ENCODE measurements around the gene PNPLA2.

PNPLA2 gene

DNA sequence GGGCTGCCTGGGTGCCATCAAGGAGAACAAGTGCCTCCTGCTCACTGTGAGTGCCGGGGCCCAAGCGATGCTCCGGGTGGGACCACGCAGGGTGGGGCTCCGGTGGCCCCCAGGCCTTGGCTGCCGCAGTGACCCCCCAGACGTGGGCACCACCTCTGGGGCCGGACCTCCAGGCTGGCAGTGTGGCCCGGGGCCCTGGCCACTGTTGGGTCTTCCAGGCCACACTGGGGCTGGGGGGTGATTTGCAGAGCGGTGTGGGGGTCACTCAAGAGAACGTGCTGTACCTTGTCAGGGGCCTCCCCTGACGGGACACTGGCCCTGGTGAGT lies 43.9 kb downstream of the PNPLA2 start:
- no peak for DNase-seq

DNA sequence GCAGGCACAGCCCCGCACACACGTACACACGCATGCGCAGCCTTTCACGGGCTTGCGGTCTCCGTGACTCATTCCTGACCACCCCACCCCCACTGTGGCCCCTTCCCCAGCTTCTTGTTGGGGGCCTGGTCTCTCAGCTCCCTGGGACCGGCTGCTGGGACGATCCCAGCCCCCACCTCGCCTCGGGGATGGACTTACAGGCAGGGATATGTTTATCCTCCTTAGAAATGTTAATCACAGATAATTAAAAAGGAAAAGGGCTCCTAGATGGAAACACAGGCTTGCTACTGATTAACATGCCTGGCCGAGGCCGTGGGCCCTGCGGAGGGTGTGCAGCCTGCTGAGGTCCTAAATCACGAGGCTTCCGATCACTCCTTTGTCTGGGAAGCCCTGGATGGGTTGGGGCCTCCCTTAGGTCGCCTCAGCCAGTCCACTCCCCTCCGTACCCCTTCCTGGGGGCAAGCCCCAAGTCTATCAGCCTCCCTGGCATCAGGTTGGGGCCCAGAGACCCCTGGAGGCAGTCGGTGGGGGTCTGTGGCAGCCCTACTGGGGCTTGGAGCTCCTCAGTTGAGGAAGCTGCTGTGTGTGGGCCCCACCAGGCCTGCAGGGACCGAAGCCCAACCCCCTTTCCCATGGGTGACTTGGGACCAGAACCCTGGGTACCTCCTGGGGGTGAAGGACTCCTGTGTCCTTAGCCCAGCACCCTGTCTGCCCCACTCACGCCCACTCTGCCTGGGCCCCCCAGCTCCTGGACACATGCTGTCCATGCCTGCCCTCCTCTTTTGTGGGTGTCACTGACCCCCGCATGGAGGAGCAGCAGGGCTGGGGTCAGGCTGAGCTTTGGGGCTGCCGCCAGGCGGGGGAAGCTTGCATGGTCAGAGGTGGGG lies 44.6 kb downstream of the PNPLA2 start:
- no peak for DNase-seq

DNA sequence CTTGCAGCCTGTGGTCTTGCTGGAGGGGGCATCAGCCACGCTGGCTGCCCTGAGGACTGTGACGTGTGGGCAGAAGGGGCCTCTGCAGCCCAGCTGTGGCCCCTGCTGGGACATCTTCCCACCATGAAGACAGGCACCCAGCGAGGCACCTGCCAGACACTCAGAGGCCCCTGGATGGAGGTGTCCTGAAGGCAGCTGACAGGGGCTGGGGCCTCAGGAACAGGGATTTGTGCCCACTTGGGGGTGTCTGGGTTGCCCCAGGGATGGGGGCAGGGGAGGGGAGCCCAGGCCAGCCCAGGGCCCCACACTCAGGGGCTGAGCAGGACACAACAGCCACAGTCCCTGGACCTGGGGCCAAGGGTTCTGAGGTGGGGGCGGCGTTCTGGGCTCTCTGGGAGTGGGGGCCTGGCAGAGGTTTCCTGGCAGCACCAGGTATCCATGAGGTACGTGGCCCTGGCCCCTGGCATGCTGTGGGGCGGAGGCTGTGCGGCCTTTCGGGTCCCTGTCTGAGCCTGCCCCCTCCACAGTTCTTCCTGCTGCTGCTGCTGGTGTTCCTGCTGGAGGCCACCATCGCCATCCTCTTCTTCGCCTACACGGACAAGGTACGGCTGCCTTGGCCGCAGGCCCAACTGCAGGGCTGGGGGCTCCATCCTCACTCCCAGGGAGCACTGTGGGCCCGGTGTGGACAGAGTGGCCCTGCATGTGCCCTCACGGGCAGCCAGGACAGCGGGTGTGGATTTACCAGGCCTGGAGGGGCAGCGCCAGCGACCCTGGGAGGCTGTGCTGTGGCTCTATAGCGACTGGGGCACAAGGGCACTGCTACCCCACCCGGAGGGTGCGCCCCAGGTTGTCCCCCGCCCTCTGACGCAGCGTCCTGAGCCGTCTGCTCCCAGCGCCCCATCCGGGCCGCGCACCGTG lies 45.5 kb downstream of the PNPLA2 start:
- DNase-seq, result no peak

DNA sequence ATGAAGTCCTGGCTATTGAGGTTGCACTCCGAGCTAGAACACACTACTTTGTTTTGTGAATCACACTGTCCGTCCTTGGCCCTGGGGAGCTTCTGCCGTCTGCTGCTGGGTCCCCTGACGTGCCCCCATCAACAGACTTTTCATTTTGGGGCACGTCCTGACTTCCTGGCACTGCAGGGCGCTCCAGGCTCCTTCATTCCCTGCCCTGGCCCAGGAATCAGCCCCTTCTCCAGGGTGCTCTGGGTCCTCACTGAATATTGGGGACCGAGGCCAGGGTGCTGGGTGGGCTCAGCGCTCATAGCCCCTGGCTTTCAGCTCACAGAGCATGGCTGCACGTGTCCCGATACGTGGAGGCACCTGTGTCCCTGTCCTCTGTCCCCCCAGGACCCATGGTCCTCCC lies 46.2 kb downstream of the PNPLA2 start:
- DNase-seq, result no peak

DNA sequence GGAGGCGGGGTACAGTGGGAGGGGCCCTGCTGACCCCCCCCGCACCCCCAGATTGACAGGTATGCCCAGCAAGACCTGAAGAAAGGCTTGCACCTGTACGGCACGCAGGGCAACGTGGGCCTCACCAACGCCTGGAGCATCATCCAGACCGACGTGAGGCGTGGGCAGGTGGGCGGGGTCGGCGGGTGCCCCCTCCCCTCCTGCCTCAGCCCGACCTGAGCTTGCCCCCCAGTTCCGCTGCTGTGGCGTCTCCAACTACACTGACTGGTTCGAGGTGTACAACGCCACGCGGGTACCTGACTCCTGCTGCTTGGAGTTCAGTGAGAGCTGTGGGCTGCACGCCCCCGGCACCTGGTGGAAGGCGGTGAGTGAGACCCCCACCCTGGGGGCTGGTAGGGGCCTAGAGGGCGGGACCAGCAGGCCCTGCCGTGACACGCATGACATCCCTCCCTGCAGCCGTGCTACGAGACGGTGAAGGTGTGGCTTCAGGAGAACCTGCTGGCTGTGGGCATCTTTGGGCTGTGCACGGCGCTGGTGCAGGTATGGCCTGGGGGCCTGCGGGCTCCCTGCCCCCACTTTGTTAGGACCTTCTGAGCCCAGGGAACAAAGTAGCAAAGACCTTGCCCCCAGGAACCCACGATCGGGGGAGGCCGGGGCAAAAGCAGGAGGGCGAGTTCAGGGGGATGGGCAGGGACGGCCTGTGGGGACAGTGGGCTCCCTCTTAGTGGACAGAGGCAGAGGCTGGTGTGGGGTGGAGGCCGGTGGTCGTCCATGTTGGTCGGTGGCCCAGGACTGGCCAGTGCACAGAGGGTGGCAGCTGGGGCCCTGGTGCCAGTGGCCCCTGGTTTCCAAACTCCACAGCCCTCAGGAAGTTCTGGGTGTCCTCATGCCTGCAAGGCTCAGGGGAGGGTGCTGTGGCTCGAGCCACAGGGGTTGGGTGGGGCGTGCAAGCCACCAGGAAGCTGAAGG lies 47.0 kb downstream of the PNPLA2 start:
- no peak for DNase-seq

DNA sequence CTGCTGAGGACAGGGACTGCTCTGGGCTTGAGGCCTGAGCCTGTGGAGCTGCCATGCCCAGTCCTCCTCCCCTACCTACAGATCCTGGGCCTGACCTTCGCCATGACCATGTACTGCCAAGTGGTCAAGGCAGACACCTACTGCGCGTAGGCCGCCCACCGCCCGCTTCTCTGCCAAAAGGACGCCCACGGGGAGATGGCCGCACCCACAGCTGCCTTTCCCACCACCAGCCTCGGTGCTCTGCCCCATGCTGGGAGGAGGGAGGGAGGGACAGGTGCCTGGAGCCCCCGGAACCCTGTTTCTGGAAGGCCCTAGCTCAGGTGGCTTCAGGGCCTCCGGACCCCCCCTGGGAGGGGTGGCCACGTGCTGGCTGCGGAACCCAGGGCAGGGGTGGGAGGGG lies 47.8 kb downstream of the PNPLA2 start:
- DNase-seq, result no peak

DNA sequence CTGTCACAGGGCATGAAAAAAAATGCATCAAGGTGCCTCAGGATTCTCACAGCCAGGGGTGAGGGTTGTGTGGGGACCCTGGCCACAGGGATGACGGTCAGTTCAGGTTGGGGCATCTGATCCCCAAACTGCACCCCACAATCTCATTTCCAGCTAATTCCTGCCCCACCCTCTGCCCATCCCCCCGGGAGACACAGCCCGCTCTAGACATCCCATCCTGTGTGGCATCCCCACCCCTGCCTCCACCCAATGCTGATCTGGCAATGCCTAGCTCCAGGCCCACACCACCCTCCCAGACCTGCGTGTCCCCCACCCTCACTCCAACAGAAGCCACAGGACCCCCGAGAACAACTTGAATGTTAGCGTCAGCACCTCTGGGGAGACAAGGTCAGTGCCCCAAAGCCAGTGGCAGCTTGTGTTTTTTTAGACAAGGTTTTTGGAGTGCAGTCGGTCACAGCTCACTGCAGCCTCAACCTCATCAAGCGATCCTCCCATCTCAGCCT lies 49.2 kb downstream of the PNPLA2 start:
- no peak for DNase-seq

DNA sequence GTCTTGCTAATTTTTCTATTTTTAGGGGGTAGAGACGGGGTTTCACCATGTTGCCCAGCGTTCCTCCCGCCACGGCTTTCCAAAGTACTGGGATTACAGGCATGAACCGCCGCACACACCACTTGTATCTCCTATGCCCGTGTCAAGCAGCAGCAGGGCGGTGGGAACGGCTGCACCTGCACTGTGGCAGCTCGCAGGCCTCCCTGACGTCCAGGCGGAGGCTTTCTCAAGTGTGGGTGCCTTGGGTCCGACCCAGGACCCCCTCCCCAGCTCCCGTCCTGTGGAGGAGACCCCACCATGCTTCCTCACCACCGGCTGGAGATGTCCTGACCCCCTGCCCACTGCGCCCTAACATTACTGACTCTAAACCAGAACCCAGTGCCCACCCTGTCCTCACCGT lies 49.7 kb downstream of the PNPLA2 start:
- DNase-seq, result no peak

DNA sequence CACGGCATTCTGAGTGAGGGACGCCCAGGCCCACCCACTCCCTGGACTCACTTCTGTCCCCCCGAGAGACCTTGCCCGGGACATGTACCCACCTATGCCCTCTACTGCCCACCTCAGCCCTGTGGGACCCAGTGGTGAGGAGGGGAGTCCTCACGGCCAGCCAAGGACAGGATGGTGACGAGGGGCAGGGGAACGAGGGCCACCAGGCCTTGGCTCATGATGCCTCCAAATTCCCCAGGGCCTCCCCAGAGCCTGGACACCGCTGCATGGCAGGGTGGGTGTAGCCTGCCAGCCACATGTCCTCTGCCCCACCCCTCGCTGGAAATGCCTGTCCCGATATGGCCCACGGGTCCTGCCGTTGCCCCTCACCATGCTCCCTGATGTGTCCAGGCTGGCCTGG lies 50.1 kb downstream of the PNPLA2 start:
- DNase-seq, result no peak

DNA sequence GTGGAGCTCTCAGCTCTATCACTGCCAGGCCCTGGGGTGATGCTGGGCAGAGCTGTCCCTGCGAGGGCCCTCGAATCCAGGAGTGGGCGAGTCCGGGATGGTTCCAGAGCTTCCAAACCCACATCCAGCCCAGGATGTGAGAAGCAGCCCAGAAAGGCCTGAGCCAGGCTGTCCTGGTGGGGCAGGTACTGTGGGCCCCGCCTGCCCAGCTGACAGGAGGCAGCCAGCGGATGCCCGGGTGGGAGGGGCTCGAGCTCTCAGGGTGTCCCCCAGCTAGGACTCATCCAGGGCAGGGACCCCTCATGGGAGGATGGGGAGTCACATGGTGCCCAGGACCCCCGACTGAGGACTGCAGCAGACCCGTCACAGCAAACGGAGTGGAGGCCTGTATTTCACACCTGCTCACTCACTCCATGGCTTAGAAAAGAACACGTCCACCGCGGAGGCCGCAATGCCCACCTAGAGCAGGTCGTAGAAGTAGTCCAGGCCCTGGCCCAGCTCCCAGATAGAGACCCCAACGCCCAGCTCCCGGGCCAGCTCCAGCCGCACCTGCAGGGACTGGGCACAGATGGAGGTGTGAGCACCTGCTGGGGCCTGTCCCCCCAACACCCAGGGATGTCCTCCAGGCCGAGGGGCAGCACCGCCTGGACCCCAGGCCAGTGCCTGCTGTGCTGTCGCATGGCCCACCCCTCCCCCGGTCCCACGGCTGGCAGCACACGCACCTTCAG lies 50.8 kb downstream of the PNPLA2 start:
- no peak for DNase-seq

DNA sequence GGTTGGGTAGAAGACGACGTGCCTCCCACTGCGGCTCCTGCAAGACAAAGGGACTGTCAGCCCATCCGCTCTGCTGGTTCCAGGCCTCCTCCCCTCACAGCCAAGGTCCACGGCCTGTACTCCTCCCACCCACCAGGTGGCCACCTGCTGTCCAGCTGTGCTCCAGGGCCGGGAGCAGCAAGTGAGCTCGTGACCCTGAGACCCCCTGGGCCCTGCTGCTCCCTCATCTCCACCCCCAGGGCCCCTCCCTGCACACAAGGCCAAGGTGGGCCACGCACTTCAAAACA lies 51.4 kb downstream of the PNPLA2 start:
- no peak for DNase-seq

DNA sequence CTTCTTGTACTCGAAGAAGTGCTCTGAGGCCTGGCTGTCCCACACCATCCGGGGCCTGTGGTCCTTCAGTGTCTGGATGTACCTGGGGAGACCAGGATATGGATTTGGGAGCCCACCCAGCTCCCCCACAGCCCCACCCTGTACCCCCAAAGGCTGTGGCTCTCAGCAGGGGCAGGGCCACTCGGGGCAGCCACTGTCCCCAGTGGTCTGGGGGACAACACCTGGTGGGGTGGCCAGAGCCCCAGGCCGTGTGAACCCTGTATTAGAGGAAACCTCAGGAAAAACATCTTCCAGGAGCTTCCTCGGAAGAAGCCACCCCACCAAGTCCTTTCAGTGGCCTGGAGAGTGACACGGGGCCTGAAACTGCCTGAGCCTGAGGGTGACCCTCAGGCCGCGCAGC lies 51.7 kb downstream of the PNPLA2 start:
- DNase-seq, result no peak

DNA sequence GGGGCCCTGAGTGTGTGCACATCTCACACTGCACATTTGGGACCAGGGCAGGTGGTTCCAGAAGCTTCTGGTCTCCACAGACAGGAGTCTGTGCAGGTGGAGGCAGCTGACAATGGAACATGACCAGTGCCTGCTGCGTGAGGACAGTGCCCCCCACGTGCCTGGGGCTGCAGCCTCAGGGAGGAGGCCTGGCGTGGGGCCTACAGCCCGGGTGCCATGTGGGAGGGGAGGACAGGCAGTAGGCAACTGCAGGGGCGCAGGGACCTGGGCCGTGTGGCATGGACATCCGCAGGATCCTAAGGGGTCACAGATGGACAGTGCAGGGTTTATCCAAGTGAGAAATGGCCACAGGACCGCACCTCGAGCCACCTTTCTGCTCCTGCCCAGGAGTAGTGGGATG lies 52.8 kb downstream of the PNPLA2 start:
- no peak for DNase-seq

DNA sequence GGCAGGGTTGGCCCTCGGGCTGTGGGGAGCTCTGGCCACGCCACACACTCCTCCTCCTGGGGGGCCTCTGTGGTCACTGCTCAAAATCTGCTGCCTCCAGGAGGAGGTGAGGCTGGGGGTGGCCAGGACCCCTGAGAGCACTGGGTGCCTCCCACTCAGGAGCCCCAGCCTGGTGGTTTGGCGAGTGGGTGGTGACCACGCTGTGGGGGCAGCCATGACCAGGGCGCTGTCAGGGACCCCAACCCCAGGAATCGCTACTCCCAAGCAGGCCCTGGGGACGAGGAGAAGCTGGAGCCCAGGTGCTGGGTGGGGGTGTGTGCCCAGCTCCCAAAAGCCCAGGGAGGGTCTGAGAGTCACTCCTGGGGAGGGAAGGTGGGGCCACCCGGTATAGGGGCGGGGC lies 54.1 kb downstream of the PNPLA2 start:
- no peak for DNase-seq

DNA sequence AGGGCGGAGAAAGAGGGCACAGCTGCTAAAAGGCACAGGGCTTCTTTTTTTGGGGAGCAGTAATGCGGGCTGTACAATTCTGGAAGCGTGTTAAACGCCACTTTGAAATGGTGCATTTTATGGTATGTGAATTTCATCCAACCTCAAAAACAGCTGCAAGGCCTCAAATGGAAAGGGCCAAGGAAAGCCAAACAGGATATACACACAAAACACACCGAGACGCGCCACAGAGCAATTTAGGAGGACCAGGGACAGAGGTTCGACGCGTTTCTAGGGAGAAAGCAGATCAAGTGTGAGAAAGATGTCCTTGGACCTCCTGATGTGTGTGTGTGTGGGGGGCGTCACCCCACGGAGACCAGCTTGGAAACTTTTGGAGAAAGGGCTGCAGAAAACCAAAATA lies 55.0 kb downstream of the PNPLA2 start:
- no peak for DNase-seq

All from activated CD4-positive, alpha-beta T cell treated with anti-CD3 and anti-CD28 coated beads for 48 hours (primary cell).